HepG2 (cell line): ENCODE measurements around the gene SPTBN4. TPM values are rescaled to one million over a fixed set of nuclear protein-coding genes. Genes with fewer than 3 reads are reported as not detected.

ENCODE experiments used
- AHDC1 ChIP-seq: sonication (generic); formaldehyde crosslinking; IDR thresholded peaks from 2 replicates; pipeline ENCODE4 v1.5.1; 2020; ENCODE audit warnings: mild to moderate bottlenecking, missing genetic modification reagents, borderline replicate concordance
- ARNT2 ChIP-seq: sonication (generic); formaldehyde crosslinking; IDR thresholded peaks from 2 replicates; pipeline ENCODE4 v1.8.0; 2022; ENCODE audit warnings: mild to moderate bottlenecking, low read depth, missing genetic modification reagents, moderate library complexity
- ATRX ChIP-seq: sonication (generic); formaldehyde crosslinking; IDR thresholded peaks from 2 replicates; pipeline ENCODE4 v1.4.0; 2020; ENCODE audit warnings: missing genetic modification reagents, borderline replicate concordance
- BRF2 ChIP-seq: sonication (generic); formaldehyde crosslinking; IDR thresholded peaks from 2 replicates; pipeline ENCODE4 v1.8.1; 2022; ENCODE audit warnings: mild to moderate bottlenecking, missing genetic modification reagents
- HES4 ChIP-seq: sonication (generic); formaldehyde crosslinking; IDR thresholded peaks from 2 replicates; pipeline ENCODE4 v1.9.0; 2021; ENCODE audit warnings: mild to moderate bottlenecking, missing genetic modification reagents, borderline replicate concordance
- MYC ChIP-seq: sonication (generic); formaldehyde crosslinking; IDR thresholded peaks from 2 replicates; pipeline ENCODE4 v1.9.0; 2021; ENCODE audit warnings: missing genetic modification reagents, borderline replicate concordance
- NCOA1 ChIP-seq: sonication (generic); formaldehyde crosslinking; IDR thresholded peaks from 2 replicates; pipeline ENCODE4 v1.9.0; 2021; ENCODE audit warnings: missing genetic modification reagents
- RFX5 ChIP-seq: IDR thresholded peaks from 2 replicates; pipeline ENCODE4 v1.6.1; 2011; ENCODE audit warnings: low read depth, low read length, improper control_type of control experiment
- SIX4 ChIP-seq: sonication (generic); formaldehyde crosslinking; IDR thresholded peaks from 2 replicates; pipeline ENCODE4 v1.4.0; 2020; ENCODE audit warnings: missing genetic modification reagents
- SMYD3 ChIP-seq: sonication (generic); formaldehyde crosslinking; IDR thresholded peaks from 2 replicates; pipeline ENCODE4 v1.8.1; 2023; ENCODE audit warnings: mild to moderate bottlenecking, missing genetic modification reagents
- WIZ ChIP-seq: sonication (generic); formaldehyde crosslinking; IDR thresholded peaks from 2 replicates; pipeline ENCODE4 v1.5.1; 2020; ENCODE audit warnings: mild to moderate bottlenecking, missing genetic modification reagents
- ZFP1 ChIP-seq: IDR thresholded peaks from 2 replicates; pipeline ENCODE4 v1.6.1; 2016
- ZNF225 ChIP-seq: sonication (generic); formaldehyde crosslinking; IDR thresholded peaks from 2 replicates; pipeline ENCODE4 v1.4.0; 2020; ENCODE audit warnings: mild to moderate bottlenecking, missing genetic modification reagents
- ZNF280D ChIP-seq: sonication (generic); formaldehyde crosslinking; IDR thresholded peaks from 2 replicates; pipeline ENCODE4 v1.5.1; 2020; ENCODE audit warnings: mild to moderate bottlenecking, missing genetic modification reagents
- ZNF317 ChIP-seq: sonication (generic); formaldehyde crosslinking; IDR thresholded peaks from 2 replicates; pipeline ENCODE4 v1.5.0; 2020; ENCODE audit warnings: mild to moderate bottlenecking, missing genetic modification reagents
- ZNF468 ChIP-seq: sonication (generic); formaldehyde crosslinking; IDR thresholded peaks from 2 replicates; pipeline ENCODE4 v1.8.0; 2022; ENCODE audit warnings: mild to moderate bottlenecking, moderate library complexity, missing genetic modification reagents
- ZNF510 ChIP-seq: sonication (generic); formaldehyde crosslinking; IDR thresholded peaks from 2 replicates; pipeline ENCODE4 v1.4.0; 2020; ENCODE audit warnings: low read depth, mild to moderate bottlenecking, missing genetic modification reagents
- ZNF558 ChIP-seq: sonication (generic); formaldehyde crosslinking; IDR thresholded peaks from 2 replicates; pipeline ENCODE4 v1.9.0; 2022; ENCODE audit warnings: mild to moderate bottlenecking, missing genetic modification reagents, borderline replicate concordance
- ZNF577 ChIP-seq: sonication (generic); formaldehyde crosslinking; IDR thresholded peaks from 2 replicates; pipeline ENCODE4 v1.4.0; 2020; ENCODE audit warnings: mild to moderate bottlenecking, low read depth, missing genetic modification reagents, borderline replicate concordance
- ZNF580 ChIP-seq: IDR thresholded peaks from 2 replicates; pipeline ENCODE4 v1.6.1; 2016; ENCODE audit warnings: low read depth, borderline replicate concordance
- polyA plus RNA-seq, 8 experiments: library from polyadenylated mRNA; depleted of rRNA in 3 of 8; stranded (reverse) in 7 of 8; unstranded in 1 of 8; fragments of >200 nt; fragmentation: Illumina TruSeq in 4 of 8; extraction: Trizol in 4 of 8; gene quantifications; 2 replicates each; pipeline versions ENCODE4 v1.2.1 to v1.2.3, GENCODE V29; 2011 to 2016; ENCODE audit warnings: low read depth in 4 of 8, missing spikeins in 1 of 8, mixed read lengths in 1 of 8; ENCODE audit not compliant: insufficient read depth in 1 of 8
- total RNA-seq, 5 experiments: library from RNA; depleted of rRNA; stranded (reverse); fragments of >200 nt; fragmentation: Illumina TruSeq; extraction: Trizol; gene quantifications; 2 replicates each; pipeline ENCODE4 v1.2.3, GENCODE V29; 2016; ENCODE audit warnings: low read depth in 1 of 5

Gene SPTBN4
- total and polyA plus RNA-seq, 2 of the 13 experiments (the other 11 are each of a cell fraction or from before 2014, with no cell fraction given): 0.11 TPM

GRCh38 chr19:40442328-40443130, 24.3 kb upstream of the SPTBN4 start (continued):
- TF ChIP-seq ARNT2 (CRISPR knock-in tag) (no peak), SIX4 (CRISPR knock-in tag) (no peak), ZNF577 (no peak), ZNF468 (no peak), WIZ (CRISPR knock-in tag) (no peak), MYC (no peak), RFX5 (no peak), SMYD3 (CRISPR knock-in tag) (no peak), BRF2 (CRISPR knock-in tag) (0 out of 2 replicates have a peak, but pooled peaks have one; percentile 71), ZNF510 (CRISPR knock-in tag) (no peak), ZFP1 (CRISPR knock-in tag) (no peak), ZNF558 (CRISPR knock-in tag) (0 out of 2 replicates have a peak, but pooled peaks have one; percentile 10), NCOA1 (CRISPR knock-in tag) (no peak), AHDC1 (CRISPR knock-in tag) (no peak), ATRX (CRISPR knock-in tag) (no peak), ZNF225 (CRISPR knock-in tag) (no peak), ZNF580 (CRISPR knock-in tag) (no peak), ZNF280D (CRISPR knock-in tag) (no peak), ZNF317 (CRISPR knock-in tag) (no peak), HES4 (CRISPR knock-in tag) (no peak)
